Hepatic stellate cell (primary cell): ENCODE results near the gene PRUNE2.

Source experiments
- DNase-seq: peaks from one replicate; pipeline ENCODE4 v3.0.0; 2011; ENCODE audit warnings: low spot score

The PRUNE2 gene

DNA sequence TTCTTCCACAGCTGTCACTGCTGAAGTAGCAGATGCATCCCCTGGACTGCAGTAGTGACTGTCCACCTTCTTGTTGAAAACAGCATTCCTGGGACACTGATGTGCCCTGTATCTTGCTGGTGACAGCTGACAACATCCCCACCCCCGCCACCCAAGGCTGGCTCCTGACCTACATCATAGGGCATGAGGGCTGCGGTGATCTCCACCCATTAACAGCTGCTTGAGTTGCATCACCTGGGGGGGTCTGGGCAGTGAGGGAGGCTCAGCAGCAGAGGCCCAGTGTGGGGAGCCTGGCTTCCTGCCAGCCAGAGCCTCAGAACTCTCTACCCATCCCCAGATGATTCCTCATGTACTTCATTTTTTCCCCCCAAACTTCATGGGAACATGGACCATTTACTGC lies 4.1 kb downstream of the PRUNE2 start:
- DNase-seq, result no peak

DNA sequence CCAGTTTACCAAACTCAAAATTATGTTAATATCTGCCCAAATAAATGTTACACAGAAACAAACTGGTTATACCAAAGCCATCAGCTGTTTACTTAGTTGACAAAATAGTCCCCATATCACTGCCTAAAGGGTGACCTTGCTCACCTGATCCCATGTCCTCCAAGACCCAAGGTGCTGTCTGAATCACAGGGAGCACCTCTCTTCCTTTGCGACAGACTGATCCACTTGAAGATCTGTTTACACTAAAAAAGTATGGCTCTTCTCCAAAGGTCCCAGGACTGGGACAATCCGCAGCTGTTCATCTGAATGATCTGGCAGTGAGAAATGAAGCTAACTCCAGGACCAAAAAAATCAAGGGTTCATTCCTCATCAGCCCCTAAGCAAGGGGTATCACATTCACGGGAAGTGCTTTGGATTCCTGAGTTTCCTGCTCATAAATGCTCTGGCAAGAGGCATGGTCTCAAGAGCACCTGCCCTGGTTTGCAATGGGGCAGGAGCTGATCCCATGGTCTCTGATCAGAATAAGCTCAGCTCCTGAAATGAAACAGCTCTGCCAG lies 5.0 kb downstream of the PRUNE2 start:
- DNase-seq, result no peak

DNA sequence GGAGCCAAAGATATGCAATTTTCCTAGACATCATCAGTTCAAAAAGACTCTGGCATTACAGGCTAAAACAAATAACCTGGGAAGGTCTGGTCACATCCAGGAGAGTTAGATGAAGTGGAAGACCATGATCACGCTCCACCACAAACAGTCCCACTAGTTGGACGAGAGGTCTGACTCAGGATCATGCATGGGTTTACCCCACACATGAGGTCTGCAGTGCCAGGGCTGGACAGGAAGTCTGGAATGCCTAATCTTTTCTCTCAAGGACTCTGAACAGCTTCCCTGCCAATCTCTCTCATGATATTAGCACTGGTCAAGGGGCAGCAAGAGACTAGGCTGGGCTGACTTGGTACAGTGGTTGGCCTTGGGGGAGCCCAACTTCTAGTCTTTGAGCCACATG lies 7.1 kb downstream of the PRUNE2 start:
- no peak for DNase-seq

DNA sequence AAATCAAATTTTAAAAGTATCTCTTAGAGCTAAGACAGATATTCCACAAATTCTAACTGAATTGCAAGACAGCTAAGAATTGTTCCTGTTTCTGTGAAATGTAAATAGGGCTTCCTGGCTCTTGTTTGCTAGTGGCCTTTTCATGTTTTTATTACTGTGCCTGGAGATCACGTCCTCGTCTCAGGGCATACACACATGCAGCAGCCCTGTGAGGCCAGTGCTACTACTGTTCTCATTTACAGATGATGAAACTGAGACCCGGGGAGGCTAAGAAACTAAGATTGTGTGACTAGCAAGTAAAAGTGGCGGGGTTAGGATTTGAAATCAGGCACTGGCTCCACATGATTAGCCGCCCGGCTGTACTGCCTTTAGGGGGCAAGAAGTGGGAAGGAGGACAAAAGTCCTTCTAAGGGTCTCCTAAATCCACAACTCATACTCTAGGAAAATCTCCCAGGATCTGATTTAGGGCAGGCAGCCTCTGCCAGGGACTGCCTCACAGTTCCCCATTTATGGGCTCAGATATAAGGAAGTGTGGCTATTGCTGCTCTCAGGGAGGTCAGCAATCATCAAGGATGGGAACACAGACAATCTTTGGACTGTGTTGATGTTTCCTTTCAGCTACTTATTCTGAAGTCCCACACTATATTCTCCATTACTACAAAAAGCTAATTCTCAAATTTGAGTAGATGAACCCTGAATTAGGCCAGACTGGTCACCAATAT lies 7.9 kb downstream of the PRUNE2 start:
- DNase-seq, result no peak

DNA sequence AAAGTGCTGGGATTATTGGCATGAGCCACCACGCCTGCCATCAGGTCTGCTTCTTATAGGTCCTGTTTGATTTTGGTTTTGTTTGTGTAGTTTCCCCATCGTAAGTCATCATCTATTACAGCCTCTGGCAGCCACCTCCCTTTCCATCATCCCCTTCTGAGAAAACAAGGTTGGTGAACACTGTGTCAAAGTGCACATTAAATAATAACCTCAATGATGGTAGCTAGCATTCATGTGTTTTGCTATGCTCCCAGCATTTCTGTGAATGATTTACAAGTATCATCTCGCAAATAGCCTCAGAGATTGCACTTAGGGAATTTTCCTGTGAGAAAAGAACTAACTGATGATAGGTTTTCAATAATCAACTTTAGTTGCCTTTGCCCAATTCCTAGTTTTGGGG lies 9.9 kb downstream of the PRUNE2 start:
- DNase-seq, result no peak

DNA sequence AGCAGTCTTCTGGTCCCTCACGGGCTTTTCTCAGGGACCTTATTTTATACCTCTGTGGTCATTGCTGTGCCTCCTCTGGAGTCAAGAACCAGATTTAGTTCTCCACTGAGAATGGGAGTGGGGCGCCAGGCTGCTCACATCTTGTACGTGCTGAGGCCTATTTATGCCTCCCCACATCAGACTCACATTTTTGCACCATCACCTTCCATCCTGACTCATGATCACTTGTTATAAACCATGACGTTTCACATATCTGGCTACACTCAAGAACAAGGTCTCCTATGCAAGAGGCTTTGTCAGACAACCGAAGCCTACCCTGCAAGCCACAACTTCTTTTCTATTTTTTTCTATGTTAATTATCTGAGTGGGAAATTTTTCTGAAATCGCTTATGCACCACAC lies 10.7 kb downstream of the PRUNE2 start:
- DNase-seq, result no peak

DNA sequence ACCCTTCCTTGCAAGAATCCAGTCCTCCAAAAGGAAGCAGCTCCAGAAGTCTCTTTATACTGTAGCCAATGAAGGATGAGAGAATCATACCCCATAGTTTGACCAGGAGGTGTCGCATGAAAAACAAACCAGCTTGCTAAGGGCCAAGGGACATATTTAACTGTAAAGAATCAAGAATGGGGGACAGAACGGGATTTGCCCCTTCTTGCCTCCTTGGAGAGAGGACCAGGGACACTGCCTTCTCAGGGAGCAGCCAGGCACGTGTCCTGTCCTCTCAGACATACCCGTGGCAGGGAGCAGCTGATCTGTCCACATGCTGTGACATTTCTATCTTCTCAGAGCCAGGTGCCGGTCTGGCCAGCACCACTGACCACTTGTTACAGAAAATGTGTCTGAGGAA lies 11.7 kb downstream of the PRUNE2 start:
- no peak for DNase-seq

DNA sequence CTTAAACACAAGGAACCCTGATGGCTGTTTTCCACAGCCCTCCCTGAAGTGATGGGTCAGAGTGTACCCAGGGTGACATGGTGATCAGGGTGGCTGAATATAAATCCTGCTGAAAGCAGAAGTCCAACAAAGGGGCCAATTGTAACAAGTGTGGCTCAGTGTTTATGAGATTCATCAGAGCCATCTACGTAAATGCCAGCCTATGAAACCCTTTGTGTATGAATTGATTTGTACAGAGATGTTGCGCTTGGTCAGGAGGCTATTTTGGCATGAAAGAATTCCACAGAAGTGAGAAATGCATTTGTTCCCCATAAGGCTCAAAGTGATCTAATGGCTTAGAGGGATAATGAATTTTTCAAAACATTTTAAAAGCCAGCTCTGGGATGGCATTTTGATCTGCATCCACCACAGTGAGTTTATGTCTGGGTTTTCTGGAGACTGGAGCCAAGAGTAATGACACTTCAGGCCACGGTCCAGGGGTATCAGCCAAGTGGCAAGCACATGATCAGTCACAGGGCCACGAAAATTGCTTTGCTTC lies 12.4 kb downstream of the PRUNE2 start:
- no peak for DNase-seq

DNA sequence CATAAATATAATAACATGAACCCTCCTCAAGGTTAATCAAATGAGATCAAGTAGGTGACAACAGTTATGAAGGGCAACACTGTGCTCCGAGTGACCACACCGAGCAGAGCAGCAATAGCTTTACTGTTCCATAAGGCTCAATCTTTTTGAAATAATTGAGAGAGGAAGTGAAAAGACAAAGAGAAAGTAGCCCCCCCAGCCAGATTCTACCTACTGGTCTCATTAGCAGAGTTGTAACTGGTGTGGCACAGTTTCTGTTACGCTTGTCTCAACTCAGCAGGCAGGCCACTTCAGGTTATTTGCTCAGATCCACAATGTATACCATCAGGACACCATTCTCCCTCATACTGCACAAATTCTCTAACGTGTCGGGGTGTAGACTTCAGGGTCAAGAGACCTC lies 14.0 kb downstream of the PRUNE2 start:
- no peak for DNase-seq

DNA sequence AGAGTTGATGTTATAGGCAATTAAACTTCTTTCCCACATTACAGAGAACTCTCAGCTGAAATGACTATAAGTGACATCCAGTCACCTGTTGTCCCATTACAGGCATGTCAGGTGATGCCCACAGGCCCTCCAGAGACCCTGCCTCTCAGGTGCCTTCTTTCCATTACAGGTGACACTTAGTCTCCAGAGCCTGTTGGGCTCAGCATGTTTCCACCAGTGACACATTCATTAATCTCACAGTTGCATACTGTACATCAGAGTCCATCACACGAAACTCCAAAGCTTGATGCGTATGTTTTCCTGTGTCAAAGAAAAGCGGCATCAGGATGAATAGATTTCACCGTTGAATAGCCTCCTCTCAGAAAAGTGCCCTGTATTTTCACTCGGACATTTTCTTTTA lies 14.6 kb downstream of the PRUNE2 start:
- no peak for DNase-seq

DNA sequence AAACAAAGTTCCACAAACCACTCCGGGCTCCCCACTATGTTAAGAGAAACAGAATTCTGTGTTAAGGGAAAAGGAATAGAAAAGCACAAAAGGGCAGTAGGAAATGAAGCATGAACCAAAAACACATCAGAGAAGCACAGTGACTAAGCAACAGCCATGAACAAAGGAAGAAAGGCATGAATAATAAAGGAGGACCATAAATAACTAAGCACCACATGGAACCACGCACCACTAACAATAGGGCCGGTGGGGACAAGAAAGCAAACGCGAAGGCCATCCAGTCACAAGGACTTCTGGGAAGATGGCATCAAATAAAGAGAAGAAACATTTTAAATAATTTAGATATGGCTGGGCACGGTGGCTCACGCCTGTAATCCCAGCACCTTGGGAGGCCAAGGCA lies 18.0 kb downstream of the PRUNE2 start:
- no peak for DNase-seq

DNA sequence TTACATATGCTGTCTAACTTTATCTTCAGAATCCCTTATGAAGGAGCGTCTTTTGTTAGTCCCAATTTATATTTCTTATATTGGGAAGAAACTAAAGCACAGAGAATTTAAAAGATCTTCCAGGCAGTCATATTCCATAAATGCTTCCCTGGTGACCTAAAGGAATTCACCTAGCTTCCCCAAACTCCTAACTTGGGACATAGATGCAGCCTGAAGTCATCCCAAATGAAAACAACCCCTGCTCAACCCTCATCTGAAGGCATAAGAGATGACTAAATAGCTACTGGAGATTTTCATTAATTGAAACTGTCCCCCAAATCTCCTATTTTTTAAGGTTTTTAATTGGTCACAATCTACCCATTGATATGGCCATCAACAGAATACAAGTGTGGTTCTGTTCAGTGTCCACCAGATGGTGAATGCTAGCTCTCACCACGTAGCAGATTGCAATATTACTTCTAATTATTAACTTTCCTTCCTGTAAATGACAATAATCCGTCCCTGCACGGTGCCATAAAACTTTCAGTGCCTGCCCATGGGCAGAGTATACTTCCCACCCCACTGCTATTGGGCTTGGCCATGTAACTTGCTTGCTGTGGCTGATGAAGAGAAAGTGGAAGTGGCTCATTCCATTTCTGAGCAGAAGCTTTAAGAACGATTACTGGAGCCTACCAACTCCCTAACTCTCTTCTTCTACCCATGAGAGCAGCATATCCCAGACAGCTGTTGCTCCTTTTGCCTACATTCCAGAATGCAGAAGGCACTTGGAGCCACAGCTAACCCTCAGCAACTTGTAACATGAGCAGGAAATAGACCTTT lies 18.7 kb downstream of the PRUNE2 start:
- no peak for DNase-seq

DNA sequence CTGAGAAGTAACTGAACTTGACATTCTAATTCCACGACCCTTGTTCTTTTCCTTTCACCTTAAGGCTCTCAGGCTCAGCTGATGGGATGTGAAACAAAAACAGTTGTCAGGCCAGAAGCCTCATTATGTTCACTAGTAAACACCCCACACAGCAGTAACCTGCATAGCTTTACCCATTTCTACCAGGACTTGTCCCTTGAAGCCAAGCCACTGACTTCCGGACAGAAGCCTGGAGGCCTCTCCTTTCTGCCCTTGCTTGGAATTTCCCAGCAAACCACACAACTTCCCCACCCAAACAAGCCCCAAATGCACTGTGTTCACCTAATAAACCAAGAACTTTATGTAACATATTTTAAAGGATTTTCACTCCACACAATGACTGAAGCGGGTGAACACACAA lies 19.6 kb downstream of the PRUNE2 start:
- DNase-seq, result no peak

DNA sequence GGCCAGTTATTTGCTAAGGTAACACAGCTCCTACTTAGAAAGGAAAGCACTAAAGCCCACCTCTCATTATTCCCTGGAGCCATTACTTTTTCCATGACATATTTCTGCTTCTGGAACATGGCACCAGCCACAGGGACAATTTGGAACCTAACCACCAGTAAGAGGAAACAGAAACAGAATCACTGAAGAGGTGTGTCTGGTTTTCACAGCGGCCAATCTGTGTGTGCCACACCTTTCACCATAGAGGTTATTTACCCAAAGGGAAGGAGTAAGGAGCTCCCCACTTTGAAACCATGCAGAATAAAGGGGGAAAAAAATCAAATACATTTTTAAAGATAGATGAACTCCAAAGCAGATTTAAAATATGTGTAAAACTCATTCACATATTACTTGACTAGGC lies 21.1 kb downstream of the PRUNE2 start:
- DNase-seq, result no peak

DNA sequence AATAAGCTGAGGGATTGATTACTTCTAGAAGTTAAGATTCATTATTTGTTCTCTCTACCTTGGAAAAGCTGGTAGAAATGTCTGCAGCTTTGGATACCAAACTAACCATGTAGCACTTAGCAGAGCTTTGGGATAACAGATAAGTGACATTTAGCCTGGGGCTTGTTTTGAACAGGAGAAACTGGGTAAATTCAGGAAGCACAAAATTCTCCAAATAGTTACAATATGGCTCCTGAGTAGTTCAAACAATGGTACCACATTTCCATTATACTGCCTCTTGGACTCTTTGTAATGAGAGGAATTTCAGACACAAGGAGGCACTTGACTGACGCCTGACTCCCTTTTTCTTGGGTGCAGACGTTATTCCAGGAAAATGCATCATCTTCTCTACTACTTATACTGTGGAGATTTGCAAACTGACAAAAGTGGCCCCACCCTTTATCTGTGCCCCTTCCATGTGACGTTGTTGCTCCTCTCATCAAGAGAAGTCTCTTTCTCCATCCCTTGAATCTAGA lies 22.5 kb downstream of the PRUNE2 start:
- no peak for DNase-seq

DNA sequence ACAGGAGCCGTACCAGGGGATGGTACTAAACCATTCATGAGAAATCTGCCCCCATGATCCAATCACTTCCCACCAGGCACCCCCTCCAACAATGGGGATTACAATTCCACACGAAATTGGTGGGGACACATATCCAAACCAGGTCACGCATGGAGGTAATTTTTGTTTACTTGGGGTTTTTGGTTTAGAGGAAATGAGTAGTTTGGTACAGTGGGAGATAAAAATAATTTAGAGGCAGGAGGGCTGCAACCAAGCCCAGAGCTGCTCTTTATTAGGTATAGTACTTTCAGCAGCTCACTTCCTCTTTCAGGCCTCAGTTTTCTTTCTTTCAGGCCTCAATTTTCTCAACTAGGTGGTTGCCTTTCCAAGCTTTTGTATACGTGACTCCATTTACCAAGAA lies 23.2 kb downstream of the PRUNE2 start:
- DNase-seq, result no peak

DNA sequence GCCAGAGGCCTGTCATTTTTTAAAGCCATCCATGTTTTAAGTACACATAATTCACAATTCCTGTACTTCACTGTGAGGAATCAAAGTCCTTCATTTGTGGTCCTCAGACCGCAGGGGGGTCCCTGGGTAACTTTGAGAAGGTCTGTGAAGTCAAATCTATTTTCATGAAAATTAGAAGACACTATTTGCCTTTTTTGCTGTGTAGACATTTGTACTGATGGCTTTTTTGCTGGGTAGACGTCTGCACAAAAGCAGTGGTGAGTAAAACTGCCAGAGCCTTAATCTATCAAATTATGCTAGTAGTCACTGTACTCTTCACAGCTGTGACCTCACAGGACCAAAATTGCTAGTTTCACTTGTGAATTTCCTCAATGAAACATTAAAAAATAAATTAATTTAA lies 25.7 kb downstream of the PRUNE2 start:
- DNase-seq, result no peak

DNA sequence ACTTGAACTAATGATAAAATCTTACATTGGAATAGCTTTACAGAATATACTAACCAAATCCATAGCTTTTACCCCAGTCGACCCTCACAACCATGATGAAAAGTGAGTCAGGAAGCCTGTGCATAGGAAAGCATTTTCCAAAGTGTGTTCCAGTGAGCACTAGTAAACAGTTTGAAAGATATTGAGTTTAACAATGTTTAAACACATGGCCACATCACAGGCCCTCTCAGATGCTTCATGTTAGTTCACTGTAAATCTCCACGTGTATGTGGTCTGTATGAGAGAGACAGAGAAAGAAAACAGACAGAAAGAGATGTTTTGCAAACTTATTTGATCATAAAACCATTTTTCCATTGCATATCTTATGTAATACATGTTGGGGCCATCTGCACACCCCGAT lies 27.0 kb downstream of the PRUNE2 start:
- DNase-seq, result no peak

DNA sequence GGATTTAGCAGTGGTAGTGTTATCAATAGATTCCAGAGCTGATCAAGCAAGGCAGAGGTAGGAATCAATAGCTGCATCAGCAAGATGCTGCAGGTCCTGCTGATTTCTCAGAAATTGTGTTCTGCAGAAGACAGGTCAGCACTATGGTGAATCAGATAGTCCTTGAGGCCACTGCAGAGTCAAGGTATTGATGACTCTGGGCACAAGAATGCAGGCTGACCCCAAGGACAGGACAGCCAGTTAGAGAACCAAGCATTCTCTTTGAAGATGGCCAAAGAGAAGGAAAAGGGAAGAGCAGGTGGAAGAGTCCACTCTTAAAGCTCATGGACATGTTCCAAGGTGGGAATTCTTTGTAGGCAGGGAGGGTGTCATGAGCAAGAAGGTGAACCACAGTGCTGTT lies 28.0 kb downstream of the PRUNE2 start:
- DNase-seq, result no peak

DNA sequence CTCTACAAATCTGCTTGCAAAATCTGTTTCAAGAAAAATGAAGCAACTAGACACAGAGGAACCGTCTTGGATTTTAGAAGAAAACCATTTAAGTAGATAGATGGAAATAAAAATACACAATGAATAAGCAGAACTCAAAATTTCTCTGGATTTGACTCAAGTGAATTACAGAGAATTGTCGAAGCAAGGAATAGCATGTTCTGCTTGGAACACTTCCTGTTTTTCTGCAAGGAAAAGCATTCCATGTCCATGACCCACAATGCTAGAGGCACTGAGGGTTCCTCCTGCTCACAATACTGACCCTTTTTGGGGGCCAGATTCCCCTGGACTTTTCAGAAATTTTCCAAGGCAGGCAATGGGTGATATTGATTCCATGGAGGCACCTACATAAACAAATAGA lies 29.8 kb downstream of the PRUNE2 start:
- DNase-seq, result no peak

DNA sequence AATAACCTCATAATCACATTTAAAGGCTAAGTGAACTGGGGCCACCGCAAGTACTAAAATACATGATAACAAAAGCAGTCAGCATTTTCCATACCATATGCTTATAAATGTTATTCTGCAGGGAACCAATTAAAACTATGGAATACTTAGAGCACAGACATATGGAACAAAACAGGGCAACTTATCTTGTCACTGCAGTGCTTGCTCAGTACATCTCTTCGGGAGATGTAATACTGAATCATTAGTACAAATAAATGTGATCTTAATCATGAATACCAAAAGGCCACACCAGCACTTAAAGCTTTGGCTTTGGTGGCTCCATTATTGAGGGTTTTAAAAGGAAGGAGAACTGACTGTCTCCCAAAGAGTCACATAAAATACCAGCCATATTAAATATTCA lies 32.1 kb downstream of the PRUNE2 start:
- no peak for DNase-seq

DNA sequence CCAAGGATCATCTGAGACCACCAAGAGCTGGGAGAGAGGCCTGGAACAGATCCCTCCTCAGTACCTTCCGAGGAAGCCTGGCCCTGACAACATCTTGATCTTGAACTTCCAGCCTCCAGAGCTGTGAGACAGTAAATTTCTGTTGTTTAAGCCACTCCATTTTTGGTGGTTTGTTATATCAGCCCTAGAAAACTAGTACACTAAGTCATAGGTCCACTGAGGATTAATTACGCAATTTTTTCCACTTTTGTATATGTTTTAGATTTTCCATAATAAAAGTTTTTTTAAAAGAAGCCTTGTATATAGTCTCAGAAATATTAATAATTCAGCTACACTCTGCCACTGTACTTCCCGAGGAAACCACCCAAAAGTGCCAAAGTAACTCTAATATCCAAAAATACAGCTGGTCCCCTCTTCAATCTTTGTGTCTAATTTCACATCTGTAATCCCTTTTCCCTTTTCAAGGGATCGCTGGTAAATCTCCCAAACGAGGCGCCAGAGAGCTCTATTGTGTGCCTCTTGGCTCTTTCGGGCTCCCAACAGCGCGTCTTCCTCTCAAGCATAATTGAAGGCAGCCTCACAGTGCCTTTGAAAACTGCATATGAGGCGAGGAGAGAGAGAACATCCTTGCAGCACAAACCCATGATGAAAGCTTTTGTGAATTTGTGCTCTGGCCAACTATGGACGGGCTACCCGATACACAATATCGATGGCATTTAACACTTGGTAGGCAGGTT lies 32.7 kb downstream of the PRUNE2 start:
- no peak for DNase-seq
